ACC112 (cell line): ENCODE data around the gene SH3TC1.

Experiments
- H2AFZ ChIP-seq: fragments of 200-600 bp; sonication (generic); one replicate; pipeline ENCODE4 v1.6.0; 2017; ENCODE audit warnings: antibody characterized with exemption, low read length; ENCODE audit not compliant: unreplicated experiment
- H3K27ac ChIP-seq: fragments of 200-600 bp; sonication (generic); 2 replicates; pipeline ENCODE4 v1.5.1; 2014; ENCODE audit warnings: low read depth, mild to moderate bottlenecking, antibody characterized with exemption, low read length, moderate library complexity
- H3K27me3 ChIP-seq: fragments of 200-600 bp; sonication (generic); 2 replicates; pipeline ENCODE4 v1.6.1; 2014; ENCODE audit warnings: mild to moderate bottlenecking, antibody characterized with exemption, low read length, moderate library complexity, mixed read lengths; ENCODE audit not compliant: insufficient read depth
- H3K36me3 ChIP-seq: fragments of 200-600 bp; sonication (generic); 2 replicates; pipeline ENCODE4 v1.6.1; 2016; ENCODE audit warnings: mild to moderate bottlenecking, antibody characterized with exemption, low read length, moderate library complexity, mixed read lengths; ENCODE audit not compliant: insufficient read depth
- H3K4me1 ChIP-seq: fragments of 200-600 bp; sonication (generic); one replicate; pipeline ENCODE4 v1.6.1; 2016; ENCODE audit warnings: low read length, mixed read lengths; ENCODE audit not compliant: insufficient read depth, unreplicated experiment, control insufficient read depth
- H3K4me3 ChIP-seq: fragments of 200-600 bp; sonication (generic); 2 replicates; pipeline ENCODE4 v1.5.1; 2014; ENCODE audit warnings: mild to moderate bottlenecking, low read depth, low read length
- H3K79me2 ChIP-seq: fragments of 200-600 bp; sonication (generic); one replicate; pipeline ENCODE4 v1.6.0; 2016; ENCODE audit warnings: low read length; ENCODE audit not compliant: control insufficient read depth, unreplicated experiment, insufficient read depth

Gene SH3TC1

GRCh38 chr4:8267077-8267476 lies 68.0 kb downstream of the SH3TC1 start:
- no peak overlapping the region for H2AFZ ChIP-seq
- no peak overlapping the region for H3K27ac ChIP-seq
- peaks cover 15% of the 10 kb centered on the region for H3K27me3 ChIP-seq
- no peaks in the 10 kb centered on the region for H3K79me2 ChIP-seq
- H3K36me3 ChIP-seq = no peaks in the 10 kb centered on the region
- no peak overlapping the region for H3K4me3 ChIP-seq
- H3K4me1 ChIP-seq = peaks cover 4% of the 10 kb centered on the region

GRCh38 chr4:8268211-8268610 lies 69.1 kb downstream of the SH3TC1 start:
- Histone ChIP-seq H3K4me3 (no peak overlapping the region), H2AFZ (no peak overlapping the region), H3K27ac (no peak overlapping the region), H3K27me3 (peaks cover 15% of the 10 kb centered on the region), H3K79me2 (no peaks in the 10 kb centered on the region), H3K36me3 (no peaks in the 10 kb centered on the region), H3K4me1 (peaks cover 4% of the 10 kb centered on the region)

- peaks cover 4% of the 10 kb centered on the region for H3K4me1 ChIP-seq
- no peak overlapping the region for H3K27ac ChIP-seq
Observed at GRCh38 chr4:8268901-8269534, 69.9 kb downstream of the SH3TC1 start.

GRCh38 chr4:8269535-8270417 lies 70.7 kb downstream of the SH3TC1 start, which contains the start of gene HTRA3:
Gene HTRA3 (plus strand): TSS chr4:8269754. CDS start chr4:8269969, 215 bp downstream.
- Histone ChIP-seq H2AFZ (peak within 1 kb of the TSS; percentile 77), H3K36me3 (no peaks in the 10 kb centered on the region), H3K4me3 (peak within 1 kb of the TSS; percentile 78), H3K27me3 (peaks cover 15% of the 10 kb centered on the region), H3K79me2 (no peaks in the 10 kb centered on the region), H3K27ac (no peak within 1 kb of the TSS), H3K4me1 (peaks cover 4% of the 10 kb centered on the region)

More at GRCh38 chr4:8268901-8269534, 69.9 kb downstream of the SH3TC1 start:
- H3K79me2 ChIP-seq = no peaks in the 10 kb centered on the region
- peaks cover 15% of the 10 kb centered on the region for H3K27me3 ChIP-seq
- H3K36me3 ChIP-seq = no peaks in the 10 kb centered on the region
- peak overlapping the region; percentile 78 for H3K4me3 ChIP-seq
- peak overlapping the region; percentile 20 for H2AFZ ChIP-seq

GRCh38 chr4:8270418-8270771 lies 71.3 kb downstream of the SH3TC1 start:
- H3K36me3 ChIP-seq = no peaks in the 10 kb centered on the region
- no peaks in the 10 kb centered on the region for H3K79me2 ChIP-seq
- peaks cover 15% of the 10 kb centered on the region for H3K27me3 ChIP-seq
- peaks cover 8% of the 10 kb centered on the region for H3K4me1 ChIP-seq
- peak overlapping the region; percentile 78 for H3K4me3 ChIP-seq
- H2AFZ ChIP-seq = no peak overlapping the region
- no peak overlapping the region for H3K27ac ChIP-seq

- Histone ChIP-seq H3K36me3 (no peaks in the 10 kb centered on the region), H3K27me3 (peaks cover 15% of the 10 kb centered on the region), H2AFZ (no peak overlapping the region), H3K4me3 (peak overlapping the region; percentile 78; the same call in 1 of the 2 replicates), H3K4me1 (peaks cover 10% of the 10 kb centered on the region), H3K79me2 (no peaks in the 10 kb centered on the region), H3K27ac (no peak overlapping the region)
Observed at GRCh38 chr4:8270912-8271815, 72.1 kb downstream of the SH3TC1 start.

GRCh38 chr4:8271821-8272220 lies 72.7 kb downstream of the SH3TC1 start:
- no peak overlapping the region for H3K4me3 ChIP-seq
- H3K4me1 ChIP-seq = peaks cover 16% of the 10 kb centered on the region

GRCh38 chr4:8272472-8273428 lies 73.7 kb downstream of the SH3TC1 start:
- no peaks in the 10 kb centered on the region for H3K79me2 ChIP-seq
- H3K36me3 ChIP-seq = no peaks in the 10 kb centered on the region
- H3K4me1 ChIP-seq = peaks cover 25% of the 10 kb centered on the region
- H2AFZ ChIP-seq = no peak overlapping the region
- H3K4me3 ChIP-seq = no peak overlapping the region
- H3K27me3 ChIP-seq = peaks cover 15% of the 10 kb centered on the region
- H3K27ac ChIP-seq = no peak overlapping the region

More at GRCh38 chr4:8271821-8272220, 72.7 kb downstream of the SH3TC1 start:
- no peaks in the 10 kb centered on the region for H3K79me2 ChIP-seq
- no peaks in the 10 kb centered on the region for H3K36me3 ChIP-seq
- H2AFZ ChIP-seq = no peak overlapping the region
- H3K27ac ChIP-seq = no peak overlapping the region
- peaks cover 15% of the 10 kb centered on the region for H3K27me3 ChIP-seq

- peaks cover 32% of the 10 kb centered on the region for H3K4me1 ChIP-seq
- no peak overlapping the region for H3K4me3 ChIP-seq
- peaks cover 15% of the 10 kb centered on the region for H3K27me3 ChIP-seq
- H3K36me3 ChIP-seq = no peaks in the 10 kb centered on the region
- no peak overlapping the region for H2AFZ ChIP-seq
- H3K27ac ChIP-seq = no peak overlapping the region
- H3K79me2 ChIP-seq = no peaks in the 10 kb centered on the region
Observed at GRCh38 chr4:8273450-8273849, 74.4 kb downstream of the SH3TC1 start.
